HepG2 (cell line): ENCODE results near the gene ABHD6. TPM values are rescaled to one million over a fixed set of nuclear protein-coding genes. Genes with fewer than 3 reads are reported as not detected.

Experiments used
- DNMT3B ChIP-seq: conservative IDR thresholded peaks from 2 replicates; pipeline ENCODE4 v1.6.1; 2016; ENCODE audit warnings: missing biosample characterization, control low read depth
- KDM3A ChIP-seq: IDR thresholded peaks from 2 replicates; pipeline ENCODE4 v1.6.1; 2018; ENCODE audit warnings: low read depth, missing compliant biosample characterization
- MIER3 ChIP-seq: IDR thresholded peaks from 2 replicates; pipeline ENCODE4 v1.6.1; 2016; ENCODE audit warnings: missing compliant biosample characterization, borderline replicate concordance
- RFXAP ChIP-seq: sonication (generic); formaldehyde crosslinking; IDR thresholded peaks from 2 replicates; pipeline ENCODE4 v1.4.0; 2020; ENCODE audit warnings: missing genetic modification reagents, borderline replicate concordance
- TEAD3 ChIP-seq: optimal IDR thresholded peaks from 2 replicates; pipeline ENCODE3; 2016; ENCODE audit warnings: borderline replicate concordance
- TFAP4 ChIP-seq: sonication (generic); IDR thresholded peaks from 2 replicates; pipeline ENCODE4 v1.6.1; 2016; ENCODE audit warnings: low read depth, borderline replicate concordance
- WIZ ChIP-seq: sonication (generic); formaldehyde crosslinking; IDR thresholded peaks from 2 replicates; pipeline ENCODE4 v1.5.1; 2020; ENCODE audit warnings: mild to moderate bottlenecking, missing genetic modification reagents
- XBP1 ChIP-seq: sonication (generic); formaldehyde crosslinking; IDR thresholded peaks from 2 replicates; pipeline ENCODE4 v1.5.0; 2020; ENCODE audit warnings: missing genetic modification reagents
- ZBTB21 ChIP-seq: sonication (generic); formaldehyde crosslinking; IDR thresholded peaks from 2 replicates; pipeline ENCODE4 v1.4.0; 2020; ENCODE audit warnings: missing genetic modification reagents
- ZKSCAN1 ChIP-seq: fragments of 150-350 bp; IDR thresholded peaks from 2 replicates; pipeline ENCODE4 v1.6.1; 2014; ENCODE audit warnings: low read length
- ZMYM3 ChIP-seq: sonication (generic); formaldehyde crosslinking; IDR thresholded peaks from 2 replicates; pipeline ENCODE4 v1.5.1; 2020; ENCODE audit warnings: mild to moderate bottlenecking, missing genetic modification reagents
- ZNF207 ChIP-seq: fragments of 450-650 bp; IDR thresholded peaks from 2 replicates; pipeline ENCODE4 v1.6.1; 2016; ENCODE audit warnings: antibody characterized with exemption, borderline replicate concordance
- ZNF275 ChIP-seq: sonication (generic); formaldehyde crosslinking; IDR thresholded peaks from 2 replicates; pipeline ENCODE4 v1.8.0; 2022; ENCODE audit warnings: missing genetic modification reagents, mild to moderate bottlenecking, inconsistent platforms, borderline replicate concordance
- ZNF280D ChIP-seq: sonication (generic); formaldehyde crosslinking; IDR thresholded peaks from 2 replicates; pipeline ENCODE4 v1.5.1; 2020; ENCODE audit warnings: mild to moderate bottlenecking, missing genetic modification reagents
- ZNF720 ChIP-seq: sonication (generic); formaldehyde crosslinking; IDR thresholded peaks from 2 replicates; pipeline ENCODE4 v1.4.0; 2020; ENCODE audit warnings: missing genetic modification reagents
- ZSCAN29 ChIP-seq: sonication (generic); formaldehyde crosslinking; conservative IDR thresholded peaks from 2 replicates; pipeline ENCODE4 v1.4.0; 2020; ENCODE audit warnings: mild to moderate bottlenecking, missing genetic modification reagents
- polyA plus RNA-seq, 8 experiments: library from polyadenylated mRNA; depleted of rRNA in 3 of 8; stranded (reverse) in 7 of 8; unstranded in 1 of 8; fragments of >200 nt; fragmentation: Illumina TruSeq in 4 of 8; extraction: Trizol in 4 of 8; gene quantifications; 2 replicates each; pipeline versions ENCODE4 v1.2.1 to v1.2.3, GENCODE V29; 2011 to 2016; ENCODE audit warnings: low read depth in 4 of 8, missing spikeins in 1 of 8, mixed read lengths in 1 of 8; ENCODE audit not compliant: insufficient read depth in 1 of 8
- total RNA-seq, 5 experiments: library from RNA; depleted of rRNA; stranded (reverse); fragments of >200 nt; fragmentation: Illumina TruSeq; extraction: Trizol; gene quantifications; 2 replicates each; pipeline ENCODE4 v1.2.3, GENCODE V29; 2016; ENCODE audit warnings: low read depth in 1 of 5
- TF ChIP-seq, protein P1 (sequence below): sonication (generic); formaldehyde crosslinking; IDR thresholded peaks from 2 replicates; pipeline ENCODE4 v1.4.0; 2020; ENCODE audit warnings: mild to moderate bottlenecking, missing genetic modification reagents
- TF ChIP-seq, protein P2 (sequence below): sonication (generic); formaldehyde crosslinking; IDR thresholded peaks from 2 replicates; pipeline ENCODE4 v1.8.1; 2023; ENCODE audit warnings: missing genetic modification reagents, inconsistent platforms, borderline replicate concordance
- TF ChIP-seq, protein P3 (sequence below): sonication (generic); formaldehyde crosslinking; IDR thresholded peaks from 2 replicates; pipeline ENCODE4 v1.4.0; 2020; ENCODE audit warnings: missing genetic modification reagents

Gene ABHD6
- total and polyA plus RNA-seq, 2 of the 13 experiments (the other 11 are each of a cell fraction or from before 2014, with no cell fraction given) = 9.0 to 17.2 TPM

DNA sequence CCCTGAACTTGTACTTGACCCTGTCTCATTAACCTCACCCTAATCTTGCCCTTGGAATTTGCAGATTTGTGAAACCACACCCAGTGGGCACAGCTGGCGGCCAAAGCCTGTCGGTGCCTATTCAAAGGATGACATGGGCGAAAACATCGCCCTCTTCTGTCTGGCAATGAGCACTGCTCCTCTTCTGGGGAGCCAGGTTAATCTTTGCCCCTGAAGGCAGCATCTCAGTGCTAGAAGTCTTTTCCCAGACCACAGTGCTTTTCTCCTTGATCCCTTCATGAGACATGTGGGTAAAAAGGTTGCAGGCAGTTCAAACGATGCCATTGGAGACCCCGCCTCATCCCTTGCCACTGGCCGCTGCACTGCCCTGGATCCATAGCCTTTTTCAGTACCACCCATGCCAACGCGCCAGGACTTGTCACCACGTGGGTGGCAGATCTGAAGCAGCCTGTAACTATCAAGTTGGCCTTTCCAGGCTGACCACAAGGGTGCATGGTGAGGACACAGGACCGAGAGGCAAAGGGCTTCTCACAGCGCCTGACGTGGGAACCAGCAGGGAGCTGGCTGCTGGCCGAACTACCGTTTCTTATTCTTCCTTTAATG, 20.3 kb upstream of the ABHD6 start (continued):
- 0 out of 2 replicates have a peak, but pooled peaks have one; percentile 55 for TF ChIP-seq XBP1
- no peak for TF ChIP-seq ZNF720 (CRISPR knock-in tag)
- TF ChIP-seq, protein P1, sequence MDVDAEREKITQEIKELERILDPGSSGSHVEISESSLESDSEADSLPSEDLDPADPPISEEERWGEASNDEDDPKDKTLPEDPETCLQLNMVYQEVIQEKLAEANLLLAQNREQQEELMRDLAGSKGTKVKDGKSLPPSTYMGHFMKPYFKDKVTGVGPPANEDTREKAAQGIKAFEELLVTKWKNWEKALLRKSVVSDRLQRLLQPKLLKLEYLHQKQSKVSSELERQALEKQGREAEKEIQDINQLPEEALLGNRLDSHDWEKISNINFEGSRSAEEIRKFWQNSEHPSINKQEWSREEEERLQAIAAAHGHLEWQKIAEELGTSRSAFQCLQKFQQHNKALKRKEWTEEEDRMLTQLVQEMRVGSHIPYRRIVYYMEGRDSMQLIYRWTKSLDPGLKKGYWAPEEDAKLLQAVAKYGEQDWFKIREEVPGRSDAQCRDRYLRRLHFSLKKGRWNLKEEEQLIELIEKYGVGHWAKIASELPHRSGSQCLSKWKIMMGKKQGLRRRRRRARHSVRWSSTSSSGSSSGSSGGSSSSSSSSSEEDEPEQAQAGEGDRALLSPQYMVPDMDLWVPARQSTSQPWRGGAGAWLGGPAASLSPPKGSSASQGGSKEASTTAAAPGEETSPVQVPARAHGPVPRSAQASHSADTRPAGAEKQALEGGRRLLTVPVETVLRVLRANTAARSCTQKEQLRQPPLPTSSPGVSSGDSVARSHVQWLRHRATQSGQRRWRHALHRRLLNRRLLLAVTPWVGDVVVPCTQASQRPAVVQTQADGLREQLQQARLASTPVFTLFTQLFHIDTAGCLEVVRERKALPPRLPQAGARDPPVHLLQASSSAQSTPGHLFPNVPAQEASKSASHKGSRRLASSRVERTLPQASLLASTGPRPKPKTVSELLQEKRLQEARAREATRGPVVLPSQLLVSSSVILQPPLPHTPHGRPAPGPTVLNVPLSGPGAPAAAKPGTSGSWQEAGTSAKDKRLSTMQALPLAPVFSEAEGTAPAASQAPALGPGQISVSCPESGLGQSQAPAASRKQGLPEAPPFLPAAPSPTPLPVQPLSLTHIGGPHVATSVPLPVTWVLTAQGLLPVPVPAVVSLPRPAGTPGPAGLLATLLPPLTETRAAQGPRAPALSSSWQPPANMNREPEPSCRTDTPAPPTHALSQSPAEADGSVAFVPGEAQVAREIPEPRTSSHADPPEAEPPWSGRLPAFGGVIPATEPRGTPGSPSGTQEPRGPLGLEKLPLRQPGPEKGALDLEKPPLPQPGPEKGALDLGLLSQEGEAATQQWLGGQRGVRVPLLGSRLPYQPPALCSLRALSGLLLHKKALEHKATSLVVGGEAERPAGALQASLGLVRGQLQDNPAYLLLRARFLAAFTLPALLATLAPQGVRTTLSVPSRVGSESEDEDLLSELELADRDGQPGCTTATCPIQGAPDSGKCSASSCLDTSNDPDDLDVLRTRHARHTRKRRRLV (CRISPR knock-in tag) = no peak
- TF ChIP-seq MIER3 (CRISPR knock-in tag) = no peak
- TF ChIP-seq, protein P2, sequence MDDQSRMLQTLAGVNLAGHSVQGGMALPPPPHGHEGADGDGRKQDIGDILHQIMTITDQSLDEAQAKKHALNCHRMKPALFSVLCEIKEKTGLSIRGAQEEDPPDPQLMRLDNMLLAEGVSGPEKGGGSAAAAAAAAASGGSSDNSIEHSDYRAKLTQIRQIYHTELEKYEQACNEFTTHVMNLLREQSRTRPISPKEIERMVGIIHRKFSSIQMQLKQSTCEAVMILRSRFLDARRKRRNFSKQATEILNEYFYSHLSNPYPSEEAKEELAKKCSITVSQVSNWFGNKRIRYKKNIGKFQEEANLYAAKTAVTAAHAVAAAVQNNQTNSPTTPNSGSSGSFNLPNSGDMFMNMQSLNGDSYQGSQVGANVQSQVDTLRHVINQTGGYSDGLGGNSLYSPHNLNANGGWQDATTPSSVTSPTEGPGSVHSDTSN (CRISPR knock-in tag) = no peak
- TF ChIP-seq DNMT3B (CRISPR knock-in tag) = no peak
- TF ChIP-seq TFAP4 = no peak; the same call in 1 of the 2 replicates
- no peak for TF ChIP-seq ZBTB21
- no peak; the same call in 1 of the 2 replicates for TF ChIP-seq ZSCAN29 (CRISPR knock-in tag)
- TF ChIP-seq, protein P3, sequence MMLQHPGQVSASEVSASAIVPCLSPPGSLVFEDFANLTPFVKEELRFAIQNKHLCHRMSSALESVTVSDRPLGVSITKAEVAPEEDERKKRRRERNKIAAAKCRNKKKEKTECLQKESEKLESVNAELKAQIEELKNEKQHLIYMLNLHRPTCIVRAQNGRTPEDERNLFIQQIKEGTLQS (CRISPR knock-in tag) = no peak
- TF ChIP-seq TEAD3 (CRISPR knock-in tag) = peak; percentile 59
- TF ChIP-seq ZKSCAN1 = no peak
- TF ChIP-seq KDM3A (CRISPR knock-in tag) = no peak
- TF ChIP-seq WIZ (CRISPR knock-in tag) = no peak
- peak; percentile 57; the same call in 1 of the 2 replicates for TF ChIP-seq RFXAP (CRISPR knock-in tag)
- no peak for TF ChIP-seq ZNF207
- peak; percentile 81 for TF ChIP-seq ZMYM3 (CRISPR knock-in tag)
- TF ChIP-seq ZNF280D (CRISPR knock-in tag) = 0 out of 2 replicates have a peak, but pooled peaks have one; percentile 25
- no peak for TF ChIP-seq ZNF275 (CRISPR knock-in tag)
